HG03103 (cell line): ENCODE results near the gene LRRN3.

Experiments used
- ATAC-seq: cut with Tn5 transposase; IDR thresholded peaks from one replicate; pipeline ENCODE4 v1.9.1; 2021; ENCODE audit warnings: low read depth; ENCODE audit not compliant: unreplicated experiment

The LRRN3 gene

DNA sequence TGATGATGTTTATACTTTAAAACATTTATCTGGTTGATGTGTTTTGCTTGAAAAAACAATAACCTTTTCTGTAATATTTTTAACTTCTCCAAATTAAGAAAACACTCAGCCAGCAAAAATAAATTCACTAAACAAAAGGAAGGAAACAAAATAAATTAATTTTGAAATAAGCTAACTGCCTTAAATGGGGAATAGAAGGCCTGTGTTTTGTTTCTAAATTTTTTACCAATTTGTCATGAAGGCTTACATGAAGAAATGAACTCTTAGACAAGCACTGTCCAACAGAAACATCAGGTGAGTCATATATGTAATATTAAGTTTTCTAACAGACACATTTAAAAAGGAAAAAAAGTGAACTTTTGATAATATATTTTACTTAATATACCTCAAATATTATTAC, 68.5 kb downstream of the LRRN3 start:
- ATAC-seq, result no peak

DNA sequence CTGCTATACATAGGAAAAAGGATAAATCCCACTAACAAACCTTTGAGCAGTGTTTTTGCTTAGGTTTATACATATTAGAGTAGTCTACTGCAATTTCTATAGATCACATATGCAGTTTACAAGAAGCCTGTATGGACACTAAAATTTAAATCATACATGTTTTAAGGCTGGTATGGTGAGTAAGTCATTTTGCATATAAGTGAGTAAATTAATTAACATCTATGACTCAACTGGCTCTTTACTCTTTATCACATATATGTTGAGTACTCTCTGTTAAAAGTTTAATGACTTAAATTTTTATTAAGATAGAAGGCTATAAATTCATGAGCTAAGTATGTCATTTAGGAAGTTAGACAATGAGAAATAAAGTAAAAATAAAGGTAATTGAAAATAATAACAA, 69.4 kb downstream of the LRRN3 start:
- ATAC-seq, result no peak

DNA sequence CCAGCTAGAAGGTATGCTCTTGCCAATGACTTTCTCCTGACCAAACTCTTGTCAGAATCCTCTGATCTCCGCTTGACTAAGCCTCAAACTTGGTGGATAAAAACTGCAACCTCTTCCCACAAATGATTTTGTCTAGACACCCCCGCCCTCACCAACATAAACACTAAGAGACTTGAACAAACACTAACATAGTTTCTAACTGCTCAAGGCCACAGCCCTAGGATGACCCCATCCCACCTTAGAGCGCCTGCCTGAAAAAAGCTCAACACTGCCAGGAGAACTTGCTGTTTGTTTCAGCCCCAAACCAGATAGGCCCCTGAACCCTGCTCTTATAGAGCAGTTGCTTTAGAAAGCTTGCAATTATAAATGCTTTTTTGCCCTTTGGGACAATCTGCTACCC, 71.8 kb downstream of the LRRN3 start:
- ATAC-seq, result no peak

DNA sequence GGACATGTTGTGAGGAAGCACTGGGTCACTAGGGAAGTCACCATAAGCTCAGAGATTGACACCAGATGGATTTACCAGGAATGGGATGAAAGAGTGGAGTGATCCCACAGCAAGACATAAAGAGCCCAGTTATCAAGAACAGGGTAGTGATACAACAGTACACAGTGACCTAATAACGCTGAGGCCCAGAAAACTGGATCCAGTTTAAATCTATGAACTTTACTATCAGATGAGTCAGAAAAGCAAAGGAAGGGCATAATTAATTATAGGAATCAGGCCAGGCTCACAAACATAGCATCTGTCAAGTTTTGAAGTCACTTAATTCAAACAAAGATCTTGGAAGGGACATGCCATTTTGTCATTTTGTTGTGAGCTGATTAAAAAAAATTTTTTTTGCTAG, 73.5 kb downstream of the LRRN3 start:
- ATAC-seq, result no peak

DNA sequence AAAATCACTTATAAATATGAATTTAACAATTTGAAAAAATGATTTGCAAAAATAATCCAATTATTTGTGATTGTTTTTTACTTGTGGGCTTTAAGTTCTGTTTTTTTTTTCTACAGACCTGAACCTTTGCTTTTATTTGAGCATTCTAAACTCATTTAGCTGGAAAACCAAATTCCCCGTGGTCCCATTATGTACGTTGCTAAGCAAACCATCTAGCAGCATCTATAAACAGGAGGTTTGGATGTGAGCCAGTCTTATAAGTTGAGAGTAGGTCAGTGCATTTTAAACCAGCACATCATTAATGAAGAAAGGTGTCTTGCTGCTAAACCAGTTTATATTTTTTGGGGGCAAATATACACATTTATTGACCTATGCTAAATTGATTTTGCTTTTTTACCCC, 77.3 kb downstream of the LRRN3 start:
- ATAC-seq, result no peak

DNA sequence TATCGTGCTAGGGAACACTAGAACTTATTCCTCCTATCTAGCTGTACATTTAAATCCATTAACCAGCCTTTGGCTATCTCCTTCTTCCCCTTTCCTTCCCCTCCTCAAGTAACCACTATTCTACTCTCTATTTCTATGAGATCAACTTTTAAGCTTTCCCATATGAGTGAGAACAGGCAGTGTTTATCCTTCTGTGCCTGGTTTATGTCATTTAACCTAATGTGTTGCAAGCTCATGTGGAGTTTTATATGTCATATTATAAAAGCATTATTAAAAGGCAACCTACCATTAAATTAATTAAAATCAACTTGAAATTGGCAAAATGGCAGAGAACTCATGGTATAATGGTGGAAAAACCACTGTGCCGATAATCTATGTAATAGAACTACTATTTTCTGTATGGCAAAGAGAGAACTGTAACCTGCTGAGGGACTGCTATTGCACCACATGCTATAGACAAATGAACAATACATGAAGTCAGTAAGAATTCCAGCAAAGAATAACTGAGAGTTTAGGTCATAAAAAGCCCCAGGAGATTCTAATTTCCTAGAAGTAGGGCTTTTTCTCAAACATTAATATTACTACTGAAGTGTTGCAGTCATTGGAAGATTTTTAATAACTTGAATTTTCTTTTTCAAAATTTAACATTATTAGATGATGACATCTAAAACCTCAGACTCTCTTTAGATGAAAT, 81.8 kb downstream of the LRRN3 start:
- no peak for ATAC-seq

DNA sequence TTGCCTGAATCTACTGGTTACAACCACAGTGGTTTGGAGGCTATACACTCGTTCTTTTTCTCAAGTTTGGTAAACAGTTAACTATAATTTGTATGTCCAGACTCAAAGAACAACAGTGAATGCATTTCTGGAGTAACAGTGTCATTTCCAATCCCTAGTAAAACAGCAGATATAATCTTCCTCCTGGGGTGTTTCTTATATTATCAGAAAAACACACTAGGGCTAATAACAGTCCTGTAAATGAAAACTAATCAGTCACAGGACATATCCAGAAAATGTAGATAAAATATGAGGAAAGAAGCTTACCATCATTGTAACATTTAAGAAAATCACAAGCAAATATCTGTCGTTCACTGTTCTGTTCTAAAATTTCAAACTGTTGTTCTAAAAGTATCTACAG, 82.6 kb downstream of the LRRN3 start:
- no peak for ATAC-seq

DNA sequence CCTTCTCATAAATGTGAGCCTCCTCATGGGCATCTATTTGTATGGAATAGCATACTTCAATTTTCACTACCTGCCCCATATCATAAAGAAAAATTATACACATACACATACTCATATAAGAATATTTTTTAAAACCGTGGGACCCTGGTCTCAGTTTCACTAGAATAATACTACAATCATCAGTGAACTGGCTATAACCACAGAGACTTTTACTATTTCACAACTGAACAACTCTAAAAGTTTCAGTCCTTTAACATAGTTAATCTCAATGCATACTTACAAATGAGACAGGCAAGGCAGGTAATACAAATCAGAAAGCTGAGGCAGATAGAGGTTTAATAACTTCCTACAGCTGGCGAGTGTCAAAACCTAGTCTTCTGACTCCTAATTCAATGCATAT, 83.1 kb downstream of the LRRN3 start:
- ATAC-seq, result no peak

DNA sequence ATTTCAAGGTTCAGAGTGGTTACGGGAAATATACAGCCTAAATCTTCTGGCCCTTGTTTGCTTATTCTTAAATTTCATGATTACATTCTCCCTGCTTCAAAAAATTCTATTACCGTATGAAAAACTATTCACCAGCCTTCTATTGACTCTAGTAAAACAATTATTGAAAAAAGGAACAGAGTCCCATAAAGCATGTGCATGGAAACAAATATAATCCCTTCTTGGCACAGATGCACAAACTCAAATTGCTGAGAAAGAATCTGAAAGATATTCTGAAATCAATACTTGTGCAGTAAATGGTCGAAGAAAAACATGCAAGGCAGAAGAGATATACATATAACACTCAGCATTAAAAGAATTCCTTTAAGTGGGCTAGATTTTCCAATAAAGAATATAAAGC, 83.6 kb downstream of the LRRN3 start:
- ATAC-seq, result no peak
